HG03575 (cell line): ENCODE measurements around the gene ALDH1A2.
"Not testable (repeated sequence)": the region's sequence is repeated elsewhere in the genome, so short reads cannot be mapped to it uniquely, and the experiment has no call there.

Source experiments
- ATAC-seq: cut with Tn5 transposase; IDR thresholded peaks from one replicate; pipeline ENCODE4 v1.9.1; 2021; ENCODE audit not compliant: unreplicated experiment, insufficient number of reproducible peaks, low FRiP score; ENCODE audit errors: extremely low read depth

ALDH1A2 gene

DNA sequence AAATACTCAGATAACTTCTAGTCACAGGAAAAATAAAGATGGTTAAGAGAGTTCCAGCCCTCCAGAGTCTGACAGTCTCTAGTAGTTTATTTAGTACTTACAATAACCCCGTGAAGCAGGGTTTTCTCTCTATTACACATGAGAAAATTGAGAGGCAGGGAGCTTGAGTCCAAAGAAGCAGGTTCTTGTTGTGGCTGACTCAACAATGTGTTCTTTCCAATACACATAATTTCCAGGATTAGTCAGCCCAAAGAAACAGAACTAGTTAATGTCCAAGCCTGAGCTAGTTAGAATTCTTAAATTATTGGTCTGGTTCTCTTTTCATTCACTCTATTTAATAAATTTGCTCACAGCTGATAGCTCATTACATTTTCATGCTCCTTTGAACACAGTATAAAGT, 49.9 kb downstream of the ALDH1A2 start:
- ATAC-seq = no peak

DNA sequence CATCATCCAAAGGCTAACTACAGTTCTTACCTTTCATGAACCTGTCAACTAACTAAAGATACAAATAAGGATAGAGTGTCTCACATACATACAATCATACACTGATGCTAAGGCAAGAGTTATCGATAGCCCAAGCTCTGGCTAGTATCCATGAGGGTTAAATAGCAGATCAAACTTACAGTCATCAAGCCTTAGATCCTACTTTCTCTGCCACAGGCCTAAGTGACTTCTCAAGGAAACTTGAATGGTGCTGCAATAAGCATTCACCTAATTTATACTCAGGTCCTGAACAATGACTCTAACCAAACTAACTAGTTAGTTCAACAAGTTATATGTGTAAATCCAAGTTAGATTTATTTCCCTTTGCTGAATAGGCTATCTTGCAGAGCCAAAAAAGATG, 51.0 kb downstream of the ALDH1A2 start:
- no peak for ATAC-seq

DNA sequence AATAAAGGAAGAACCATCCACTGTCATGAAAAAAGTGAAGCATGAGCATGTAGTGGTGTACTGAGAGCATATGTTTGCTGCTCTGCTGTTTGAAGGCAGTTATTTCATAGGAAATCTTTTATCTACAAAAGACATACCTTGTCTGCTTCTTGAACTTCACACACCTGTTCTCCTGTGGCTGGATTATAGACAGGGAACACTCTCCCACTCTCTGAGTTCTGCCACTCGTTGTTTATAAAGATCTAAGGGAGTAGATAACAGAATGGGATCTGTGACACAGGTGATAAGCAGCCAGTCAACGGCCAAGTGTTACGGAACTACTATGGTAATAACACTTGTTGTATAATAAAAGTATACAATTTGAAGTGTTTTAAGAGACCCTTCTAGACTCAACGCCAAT, 51.5 kb downstream of the ALDH1A2 start:
- ATAC-seq = no peak

- ATAC-seq = no peak
These were observed 54.5 kb downstream of the ALDH1A2 start for GRCh38 chr15:58010983-58011382.

GRCh38 chr15:58003810-58004209, 61.7 kb downstream of the ALDH1A2 start:
- ATAC-seq = no peak

GRCh38 chr15:58002338-58003126, 63.0 kb downstream of the ALDH1A2 start:
- no peak for ATAC-seq

DNA sequence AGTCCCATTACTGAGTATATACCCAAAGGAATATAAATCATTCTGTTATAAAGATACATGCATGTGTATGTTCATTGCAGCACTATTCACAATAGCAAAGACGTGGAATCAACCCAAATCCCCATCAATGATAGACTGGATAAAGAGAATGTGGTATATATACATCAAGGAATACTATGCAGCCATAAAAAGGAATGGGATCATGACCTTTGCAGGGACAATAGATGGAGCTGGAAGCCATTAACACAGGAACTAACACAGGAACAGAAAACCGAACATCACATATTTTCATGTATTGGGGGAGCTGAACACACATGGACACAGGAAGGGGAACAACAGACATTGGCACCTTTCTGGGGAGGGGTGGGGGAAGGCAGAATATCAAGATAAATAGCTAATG, 65.8 kb downstream of the ALDH1A2 start:
- not testable (repeated sequence) for ATAC-seq

DNA sequence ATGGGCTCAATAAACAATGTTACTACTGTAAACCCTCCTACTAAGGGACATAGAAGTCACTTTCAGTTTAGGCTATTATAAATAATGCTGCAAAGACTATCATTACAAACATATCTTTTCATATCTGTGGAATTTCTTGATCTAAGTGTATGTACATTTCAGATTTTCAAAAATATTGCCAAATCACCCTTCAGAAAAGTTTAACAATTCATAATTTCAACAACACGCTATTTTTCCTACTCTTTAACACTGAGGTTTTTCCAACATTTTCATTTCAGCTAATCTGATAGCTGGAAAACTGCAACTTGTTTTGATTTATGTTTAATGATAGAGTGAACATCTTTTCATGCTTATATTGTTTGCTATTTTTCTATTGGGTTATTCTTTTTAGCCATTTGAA, 69.0 kb downstream of the ALDH1A2 start:
- no peak for ATAC-seq

GRCh38 chr15:57994221-57995049, 71.1 kb downstream of the ALDH1A2 start:
- ATAC-seq = no peak

- no peak for ATAC-seq
These were observed 71.9 kb downstream of the ALDH1A2 start for GRCh38 chr15:57993409-57994145.

DNA sequence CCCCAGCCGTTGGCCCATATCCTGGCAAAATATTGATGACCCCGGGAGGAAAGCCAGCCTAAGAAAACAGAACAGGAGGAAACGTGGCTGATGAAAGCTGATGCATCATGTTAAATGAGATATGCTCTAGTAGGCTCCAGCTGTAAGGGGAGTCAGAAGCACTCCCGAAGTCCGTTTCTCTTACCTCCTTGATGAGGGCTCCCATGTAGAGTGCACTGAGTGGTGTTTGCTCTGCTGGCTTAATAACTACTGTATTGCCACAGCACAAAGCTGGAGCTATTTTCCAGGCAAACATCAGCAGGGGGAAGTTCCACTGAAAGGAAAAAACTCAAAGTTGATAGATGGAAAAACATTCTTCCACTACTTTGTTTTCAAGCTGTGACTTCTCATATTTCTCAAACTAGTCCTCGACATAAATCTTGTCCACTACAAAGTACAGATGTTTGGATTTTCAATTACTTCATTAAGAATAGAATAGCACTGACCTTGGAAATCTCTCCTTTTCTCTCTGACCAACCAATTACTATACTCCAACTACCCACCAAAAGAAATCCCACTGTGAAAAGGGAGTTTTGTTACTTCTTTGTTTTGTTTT, 72.7 kb downstream of the ALDH1A2 start:
- ATAC-seq = no peak

GRCh38 chr15:57973534-57973933, 92.0 kb downstream of the ALDH1A2 start:
- ATAC-seq = no peak

GRCh38 chr15:57972864-57973263, 92.6 kb downstream of the ALDH1A2 start:
- no peak for ATAC-seq

GRCh38 chr15:57969996-57970395, 95.5 kb downstream of the ALDH1A2 start:
- no peak for ATAC-seq

- ATAC-seq = no peak
These were observed 96.2 kb downstream of the ALDH1A2 start for GRCh38 chr15:57969355-57969754.

- ATAC-seq = no peak
These were observed 102.6 kb downstream of the ALDH1A2 start for GRCh38 chr15:57962887-57963286.

- ATAC-seq = no peak
These were observed 103.6 kb downstream of the ALDH1A2 start for GRCh38 chr15:57961919-57962318.

DNA sequence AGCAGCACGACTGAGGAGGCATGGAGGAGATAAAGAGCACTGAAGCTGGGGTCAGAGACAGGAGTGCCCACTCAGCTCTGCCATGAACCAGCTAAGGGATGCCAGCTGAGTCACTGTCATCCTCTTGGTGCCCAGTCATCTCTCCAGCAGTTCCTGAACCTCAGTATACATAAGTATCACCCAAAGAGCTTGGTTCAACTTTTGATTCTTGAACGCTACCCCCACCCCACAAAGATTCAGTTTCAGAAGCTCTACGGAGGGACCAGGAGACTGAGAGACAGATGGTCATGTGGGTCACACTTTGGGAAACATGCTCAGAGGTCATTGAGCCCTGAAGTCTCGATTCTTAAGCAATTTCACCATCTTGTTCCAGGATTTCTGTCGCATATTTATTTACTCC, 108.4 kb downstream of the ALDH1A2 start:
- no peak for ATAC-seq

- no peak for ATAC-seq
These were observed 111.6 kb downstream of the ALDH1A2 start for GRCh38 chr15:57953874-57954273.
